NCI-H187 (cell line): ENCODE data around the gene PRM3.
"Not testable (repeated sequence)": the region's sequence is repeated elsewhere in the genome, so short reads cannot be mapped to it uniquely, and the experiment has no call there.

Source experiments
- DNase-seq, 2 experiments: peaks; one replicate each; lab custom pipeline; 2025; lab: John Stamatoyannopoulos, UW

The PRM3 gene

GRCh38 chr16:11303405-11304138 is 30.1 kb upstream of the PRM3 start:
- no peak for DNase-seq

GRCh38 chr16:11302977-11303376 is 29.5 kb upstream of the PRM3 start:
- DNase-seq, result peak; percentile 11 to 42

GRCh38 chr16:11301645-11302501 is 28.4 kb upstream of the PRM3 start:
- DNase-seq, result no peak

DNA sequence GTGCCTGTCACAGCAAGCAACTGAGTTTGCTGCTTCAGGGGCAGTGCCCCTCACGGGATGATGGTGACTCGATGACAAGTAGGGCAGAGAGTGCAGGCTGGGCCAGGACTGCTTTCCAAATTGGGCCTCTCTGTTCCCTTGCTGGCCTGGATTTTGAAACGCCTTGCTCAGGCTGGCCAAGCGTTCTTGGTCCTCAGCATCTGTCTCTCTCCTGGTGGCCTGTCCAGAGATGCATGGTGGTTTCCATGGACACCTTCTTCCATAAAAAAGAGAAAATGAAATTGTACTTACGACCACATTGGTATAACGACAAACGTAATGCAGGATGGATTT is 27.1 kb upstream of the PRM3 start:
- no peak for DNase-seq

DNA sequence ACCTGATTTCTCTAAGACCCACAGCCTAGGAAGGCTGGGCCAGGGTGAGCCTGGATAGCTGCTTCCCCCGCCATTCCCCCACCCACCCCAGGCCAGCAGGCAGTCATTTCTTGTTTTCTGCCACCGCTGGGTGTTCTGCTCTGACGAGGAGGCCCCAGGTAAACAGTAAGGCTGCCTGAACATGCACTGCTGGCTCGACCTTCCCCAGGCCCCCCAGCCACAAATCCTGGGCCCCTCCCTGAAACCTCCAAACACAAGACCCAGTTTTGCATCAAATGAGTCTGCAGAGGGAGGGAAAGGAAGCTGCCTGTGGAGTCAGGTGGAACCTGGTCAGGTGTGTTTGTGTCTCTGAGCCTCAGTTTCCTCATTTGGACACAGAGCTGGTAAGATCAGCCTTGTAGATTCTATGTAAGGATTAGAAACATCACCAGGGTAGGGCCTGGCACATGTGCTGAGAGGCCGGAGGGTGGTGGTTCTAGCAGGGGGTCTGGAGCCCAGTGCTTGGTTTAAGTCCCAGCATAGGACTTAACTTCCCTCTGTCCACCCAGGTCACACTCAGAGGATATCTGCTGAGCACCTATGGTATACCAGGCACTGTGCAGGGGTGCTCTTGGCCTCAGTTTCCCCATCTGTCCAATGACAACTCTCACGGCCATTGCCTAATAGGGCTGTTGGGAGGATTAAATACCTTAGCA is 26.6 kb upstream of the PRM3 start:
- DNase-seq, result no peak

- not testable (repeated sequence) for DNase-seq
Measured at GRCh38 chr16:11298950-11299547, 25.6 kb upstream of the PRM3 start.

GRCh38 chr16:11298143-11298900 is 24.9 kb upstream of the PRM3 start:
- no peak for DNase-seq

GRCh38 chr16:11297492-11298142 is 24.2 kb upstream of the PRM3 start:
- DNase-seq, result peak; percentile 22 to 73

- DNase-seq, result no peak
Measured at GRCh38 chr16:11296706-11297491, 23.5 kb upstream of the PRM3 start.

GRCh38 chr16:11296351-11296705 is 22.9 kb upstream of the PRM3 start:
- no peak for DNase-seq

DNA sequence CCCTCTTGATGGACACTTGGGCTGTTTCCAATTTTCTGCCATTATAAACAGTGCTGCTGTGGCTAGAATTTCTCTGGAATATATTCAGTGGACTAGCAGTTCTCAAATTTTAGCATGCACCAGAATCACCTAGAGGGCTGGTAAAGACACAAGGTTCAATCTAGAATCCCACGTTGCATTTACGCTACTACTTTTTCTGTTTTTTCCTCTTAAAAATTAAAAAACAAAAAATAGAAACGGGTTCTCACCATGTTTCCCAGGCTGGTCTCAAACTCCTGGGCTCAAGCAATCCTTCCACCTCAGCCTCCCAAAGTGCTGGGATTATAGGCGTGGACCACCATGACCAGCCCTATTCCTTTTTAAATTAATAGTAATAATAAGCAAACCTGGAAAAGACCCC is 22.2 kb upstream of the PRM3 start:
- no peak for DNase-seq

DNA sequence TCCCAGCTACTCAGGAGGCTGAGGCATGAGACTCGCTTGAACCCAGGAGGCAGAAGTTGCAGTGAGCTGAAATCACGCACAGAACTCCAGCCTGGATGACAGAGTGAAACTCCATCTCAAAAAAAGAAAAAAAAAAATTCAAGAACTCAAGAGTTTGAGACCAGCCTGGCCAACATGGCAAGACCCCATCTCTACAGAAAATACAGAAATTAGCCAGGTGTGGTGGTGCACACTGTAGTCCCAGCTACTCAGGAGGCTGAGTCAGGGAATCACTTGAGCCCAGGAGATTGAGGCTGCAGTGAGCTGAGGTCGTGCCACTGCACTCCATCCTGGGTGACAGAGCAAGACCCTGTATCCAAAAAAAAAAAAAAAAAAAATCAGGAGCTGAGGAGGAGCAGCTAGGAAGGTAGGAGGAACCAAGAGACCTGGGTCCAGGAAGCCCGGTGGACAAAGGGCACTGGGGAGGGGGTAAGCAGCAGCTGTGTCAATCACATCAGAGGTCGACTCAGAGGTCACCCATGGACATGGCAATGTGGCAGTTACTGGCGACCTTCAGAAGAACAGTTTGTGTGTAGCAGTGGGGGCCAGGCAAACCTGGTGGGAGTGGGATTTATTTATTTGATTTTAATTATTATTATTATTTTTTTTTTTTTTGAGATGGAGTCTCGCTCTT is 18.8 kb upstream of the PRM3 start:
- DNase-seq, result no peak

DNA sequence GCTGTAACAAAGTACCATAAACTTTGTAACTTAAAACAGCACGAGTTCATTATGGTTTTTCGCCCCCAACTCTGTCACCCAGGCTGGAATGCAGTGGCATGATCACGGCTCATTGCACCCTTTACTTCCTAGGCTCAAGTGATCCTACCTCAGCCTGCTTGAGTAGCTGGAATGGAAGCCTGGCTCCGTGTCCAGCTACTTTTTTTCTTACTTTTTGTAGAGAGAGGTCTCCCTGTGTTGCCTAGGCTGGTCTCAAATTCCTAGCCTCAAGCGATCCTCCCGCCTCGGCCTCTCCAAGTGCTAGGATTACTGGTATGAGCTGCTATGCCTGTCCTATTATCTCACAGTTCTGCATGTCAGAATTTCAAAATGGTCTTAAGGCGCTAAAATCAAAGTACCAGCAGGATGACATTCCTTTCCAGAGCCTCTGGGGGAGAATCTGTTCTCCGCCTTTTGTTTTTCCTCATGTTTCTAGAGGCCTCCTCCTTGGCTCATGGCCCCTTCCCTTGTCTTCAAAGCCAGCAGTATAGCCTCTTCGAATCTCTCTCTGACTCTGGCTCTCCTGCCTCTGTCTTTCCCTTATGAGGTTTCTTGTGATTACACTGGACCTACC is 17.8 kb upstream of the PRM3 start:
- no peak for DNase-seq

- no peak for DNase-seq
Measured at GRCh38 chr16:11290102-11290893, 16.9 kb upstream of the PRM3 start.

DNA sequence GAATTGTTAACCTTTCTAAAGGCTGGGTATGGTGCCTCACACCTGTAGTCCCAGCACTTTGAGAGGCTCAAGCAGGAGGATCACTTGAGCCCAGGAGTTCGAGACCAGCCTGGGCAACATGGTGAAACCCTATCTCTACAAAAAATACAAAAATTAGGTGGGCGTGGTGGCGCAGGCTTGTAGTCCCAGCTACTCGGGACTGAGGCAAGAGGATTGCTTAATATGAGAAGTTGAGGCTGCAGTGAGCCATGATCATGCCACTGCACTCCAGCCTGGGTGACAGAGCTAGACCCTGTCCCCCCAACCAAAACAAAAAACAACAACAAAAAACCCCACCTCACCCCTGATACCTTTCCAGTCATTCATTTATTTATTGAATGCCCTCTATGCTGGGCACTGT is 16.3 kb upstream of the PRM3 start:
- DNase-seq, result not testable (repeated sequence)

DNA sequence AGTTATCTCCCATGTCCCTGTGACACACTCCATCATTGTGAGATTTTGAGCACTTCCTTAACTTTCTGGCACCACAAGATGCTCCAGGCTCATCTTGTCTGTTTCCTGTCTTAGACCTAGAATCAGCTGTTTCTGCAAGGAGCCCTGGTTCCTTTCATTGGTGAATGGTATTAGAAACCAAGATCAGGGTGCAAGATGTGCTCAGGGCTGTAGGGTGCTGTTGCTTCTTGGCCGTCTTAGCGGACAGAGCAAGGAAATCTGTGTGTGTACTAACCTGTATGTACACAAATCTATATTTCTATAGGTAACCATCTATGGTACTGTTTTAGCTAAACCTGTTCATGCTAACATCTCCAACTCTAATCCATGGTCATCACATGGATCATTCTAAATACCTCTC is 15.8 kb upstream of the PRM3 start:
- no peak for DNase-seq

- no peak for DNase-seq
Measured at GRCh38 chr16:11285842-11286241, 12.4 kb upstream of the PRM3 start.

GRCh38 chr16:11283820-11284248 is 10.4 kb upstream of the PRM3 start:
- DNase-seq, result no peak
